Stimulated activated CD4-positive, alpha-beta T cell treated with anti-CD3 and anti-CD28 coated beads, Interleukin-2, amount 100 ng/mL, for 48 hours (primary cell): ENCODE results near the gene MYOC.
"Not testable (repeated sequence)": the region's sequence is repeated elsewhere in the genome, so short reads cannot be mapped to it uniquely, and the experiment has no call there.

Source experiments
- DNase-seq, 2 donors: peaks; one replicate each; pipeline ENCODE4 v3.0.0-alpha.2; 2020

Gene MYOC

DNA sequence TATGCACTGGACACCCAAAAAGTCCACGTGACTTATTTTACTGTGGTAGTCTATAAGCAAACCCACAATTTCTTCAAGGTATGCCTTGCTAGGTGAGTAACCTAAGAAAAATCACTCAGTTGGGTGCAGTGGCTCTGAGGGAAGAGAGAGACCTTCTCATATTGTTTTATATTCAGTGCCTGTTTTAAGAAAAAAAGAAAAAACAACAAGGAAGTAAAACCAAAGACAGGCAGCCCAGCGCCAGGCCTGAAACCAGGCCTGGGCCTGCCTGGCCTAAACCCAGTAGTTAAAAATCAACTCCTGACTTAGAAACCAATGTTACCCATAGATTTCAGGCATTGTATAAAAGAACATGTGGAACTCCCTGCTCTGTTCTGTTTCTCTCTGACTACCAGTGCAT, 52.2 kb downstream of the MYOC start:
- DNase-seq = not testable (repeated sequence)

DNA sequence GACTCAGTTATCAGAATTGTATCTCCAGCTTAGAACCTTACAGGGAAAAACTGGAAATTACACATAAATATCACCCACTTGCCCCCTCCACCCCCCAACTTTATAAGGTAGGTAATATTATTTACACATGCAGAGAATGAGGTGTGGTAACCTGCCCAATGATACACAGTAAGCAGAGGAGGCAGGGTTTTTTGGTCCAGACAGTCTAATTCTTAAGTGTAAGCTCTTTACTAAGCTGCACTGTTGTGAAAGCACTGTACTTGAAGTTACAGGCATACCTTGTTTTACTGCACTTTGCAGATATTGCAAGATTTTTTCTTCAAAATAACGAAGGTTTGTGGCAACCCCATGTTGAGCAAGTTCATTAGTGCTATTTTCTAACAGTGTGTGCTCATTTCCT, 55.3 kb downstream of the MYOC start:
- DNase-seq = no peak

DNA sequence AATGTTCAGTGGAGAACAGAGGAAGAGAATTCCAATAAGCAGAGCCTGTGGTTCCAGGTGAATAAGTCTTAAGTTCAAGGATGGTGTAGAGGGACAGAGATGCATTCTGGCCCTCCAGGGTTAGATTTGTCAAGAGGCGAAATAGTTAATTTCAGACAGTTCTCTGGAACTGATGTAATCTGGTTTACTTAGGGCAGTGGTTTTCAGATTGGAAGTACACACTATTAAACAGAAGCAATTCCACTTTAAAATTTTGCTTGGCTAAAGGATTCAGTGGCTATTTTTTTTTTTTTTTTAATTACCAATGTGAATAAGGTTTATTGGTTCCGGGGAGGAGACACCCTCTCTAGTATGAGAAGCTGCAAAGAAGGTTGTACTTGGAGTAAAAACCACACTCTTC, 55.8 kb downstream of the MYOC start:
- DNase-seq = no peak

DNA sequence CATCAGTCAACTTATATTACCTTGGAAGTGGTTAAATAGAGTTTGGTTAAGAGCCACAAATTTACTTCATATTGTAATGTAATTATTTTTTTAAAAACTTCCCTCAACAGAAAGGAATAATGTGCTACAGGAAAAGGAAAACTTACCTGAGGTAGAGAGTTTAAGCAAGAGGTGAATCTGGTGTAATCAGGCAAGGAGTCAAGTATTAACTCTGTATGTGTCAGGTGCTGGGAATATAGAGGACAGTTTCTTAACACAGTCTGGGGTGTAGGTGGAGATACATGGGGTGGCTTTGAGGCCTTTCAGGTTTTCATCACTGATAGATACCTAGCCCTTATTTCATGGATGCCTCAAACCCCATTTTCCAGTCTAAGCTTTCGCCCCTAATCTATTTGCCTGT, 56.4 kb downstream of the MYOC start:
- DNase-seq = no peak

DNA sequence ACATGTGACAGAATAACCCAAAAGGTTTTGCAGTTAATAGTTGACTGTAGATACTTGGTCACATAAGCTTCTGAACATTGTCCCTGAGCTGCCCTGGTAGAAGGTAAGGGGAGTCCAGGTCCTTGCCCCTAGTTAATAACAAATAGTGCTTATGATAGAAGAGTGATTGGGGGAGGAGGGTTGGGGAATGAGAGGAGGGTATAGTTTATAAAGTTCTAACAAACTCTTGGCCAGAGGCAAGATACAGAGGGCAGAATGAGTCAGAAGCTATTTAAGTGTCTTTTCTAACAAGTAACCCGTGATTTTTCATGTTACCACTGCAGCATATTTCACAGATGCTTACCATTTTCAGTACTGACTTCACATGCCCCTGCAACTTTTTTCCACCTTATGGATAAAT, 57.2 kb downstream of the MYOC start:
- no peak for DNase-seq

DNA sequence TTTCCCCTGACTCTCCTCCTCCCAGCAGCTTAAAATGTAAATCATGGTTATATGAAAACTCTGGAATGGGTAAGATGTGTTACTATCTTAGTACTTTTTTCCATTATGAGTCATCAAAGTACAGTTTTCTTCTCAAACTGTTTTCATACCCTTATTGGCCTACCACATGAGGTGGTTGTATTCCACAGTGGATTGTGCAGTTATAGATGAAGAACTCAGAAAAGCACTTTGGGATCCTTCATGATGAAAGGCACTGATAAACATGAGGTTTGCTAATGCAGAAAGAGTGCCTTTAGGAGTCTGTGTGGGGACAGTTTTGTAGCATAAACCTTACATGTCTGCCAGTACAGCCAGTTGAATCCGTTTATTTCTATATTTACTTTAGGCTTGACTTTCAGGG, 62.5 kb downstream of the MYOC start:
- DNase-seq = no peak

DNA sequence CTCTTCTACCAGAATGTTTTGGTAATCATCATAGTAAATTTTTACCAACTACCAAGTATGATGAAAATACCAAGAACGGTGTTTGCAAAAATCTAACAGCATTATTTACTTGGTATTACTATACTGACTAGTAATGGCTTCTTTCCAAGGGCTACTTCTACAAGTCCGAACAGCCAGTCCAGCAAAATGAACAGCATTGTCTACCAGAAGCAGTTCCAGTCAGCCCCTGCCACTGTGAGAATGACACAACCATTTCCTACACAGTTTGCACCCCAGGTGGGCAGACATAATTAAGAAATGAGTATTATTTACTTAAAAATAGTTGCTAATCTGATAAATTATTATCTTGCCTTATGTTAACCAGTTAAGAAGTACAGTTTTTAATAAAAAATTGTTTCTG, 64.3 kb downstream of the MYOC start:
- no peak for DNase-seq

GRCh38 chr1:171585715-171586114, 66.8 kb downstream of the MYOC start:
- no peak for DNase-seq
